GM12801 (cell line): ENCODE measurements around the gene PLCH2.

Experiments used
- TF ChIP-seq, protein P1 (sequence below): IDR thresholded peaks from one replicate; pipeline ENCODE4 v1.5.1; 2011; ENCODE audit warnings: control low read depth; ENCODE audit not compliant: insufficient read length; ENCODE audit errors: extremely low read depth

The PLCH2 gene

DNA sequence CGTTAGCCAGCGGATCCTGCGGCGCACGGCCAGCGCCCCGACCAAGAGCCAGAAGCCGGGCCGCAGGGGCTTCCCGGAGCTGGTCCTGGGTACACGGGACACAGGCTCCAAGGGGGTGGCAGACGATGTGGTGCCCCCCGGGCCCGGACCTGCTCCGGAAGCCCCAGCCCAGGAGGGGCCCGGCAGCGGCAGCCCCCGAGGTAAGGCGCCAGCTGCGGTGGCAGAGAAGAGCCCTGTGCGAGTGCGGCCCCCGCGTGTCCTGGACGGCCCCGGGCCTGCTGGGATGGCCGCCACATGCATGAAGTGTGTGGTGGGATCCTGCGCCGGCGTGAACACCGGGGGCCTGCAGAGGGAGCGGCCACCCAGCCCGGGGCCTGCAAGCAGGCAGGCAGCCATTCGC is 26.1 kb downstream of the PLCH2 start:
- TF ChIP-seq, protein P1, sequence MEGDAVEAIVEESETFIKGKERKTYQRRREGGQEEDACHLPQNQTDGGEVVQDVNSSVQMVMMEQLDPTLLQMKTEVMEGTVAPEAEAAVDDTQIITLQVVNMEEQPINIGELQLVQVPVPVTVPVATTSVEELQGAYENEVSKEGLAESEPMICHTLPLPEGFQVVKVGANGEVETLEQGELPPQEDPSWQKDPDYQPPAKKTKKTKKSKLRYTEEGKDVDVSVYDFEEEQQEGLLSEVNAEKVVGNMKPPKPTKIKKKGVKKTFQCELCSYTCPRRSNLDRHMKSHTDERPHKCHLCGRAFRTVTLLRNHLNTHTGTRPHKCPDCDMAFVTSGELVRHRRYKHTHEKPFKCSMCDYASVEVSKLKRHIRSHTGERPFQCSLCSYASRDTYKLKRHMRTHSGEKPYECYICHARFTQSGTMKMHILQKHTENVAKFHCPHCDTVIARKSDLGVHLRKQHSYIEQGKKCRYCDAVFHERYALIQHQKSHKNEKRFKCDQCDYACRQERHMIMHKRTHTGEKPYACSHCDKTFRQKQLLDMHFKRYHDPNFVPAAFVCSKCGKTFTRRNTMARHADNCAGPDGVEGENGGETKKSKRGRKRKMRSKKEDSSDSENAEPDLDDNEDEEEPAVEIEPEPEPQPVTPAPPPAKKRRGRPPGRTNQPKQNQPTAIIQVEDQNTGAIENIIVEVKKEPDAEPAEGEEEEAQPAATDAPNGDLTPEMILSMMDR: no peak

DNA sequence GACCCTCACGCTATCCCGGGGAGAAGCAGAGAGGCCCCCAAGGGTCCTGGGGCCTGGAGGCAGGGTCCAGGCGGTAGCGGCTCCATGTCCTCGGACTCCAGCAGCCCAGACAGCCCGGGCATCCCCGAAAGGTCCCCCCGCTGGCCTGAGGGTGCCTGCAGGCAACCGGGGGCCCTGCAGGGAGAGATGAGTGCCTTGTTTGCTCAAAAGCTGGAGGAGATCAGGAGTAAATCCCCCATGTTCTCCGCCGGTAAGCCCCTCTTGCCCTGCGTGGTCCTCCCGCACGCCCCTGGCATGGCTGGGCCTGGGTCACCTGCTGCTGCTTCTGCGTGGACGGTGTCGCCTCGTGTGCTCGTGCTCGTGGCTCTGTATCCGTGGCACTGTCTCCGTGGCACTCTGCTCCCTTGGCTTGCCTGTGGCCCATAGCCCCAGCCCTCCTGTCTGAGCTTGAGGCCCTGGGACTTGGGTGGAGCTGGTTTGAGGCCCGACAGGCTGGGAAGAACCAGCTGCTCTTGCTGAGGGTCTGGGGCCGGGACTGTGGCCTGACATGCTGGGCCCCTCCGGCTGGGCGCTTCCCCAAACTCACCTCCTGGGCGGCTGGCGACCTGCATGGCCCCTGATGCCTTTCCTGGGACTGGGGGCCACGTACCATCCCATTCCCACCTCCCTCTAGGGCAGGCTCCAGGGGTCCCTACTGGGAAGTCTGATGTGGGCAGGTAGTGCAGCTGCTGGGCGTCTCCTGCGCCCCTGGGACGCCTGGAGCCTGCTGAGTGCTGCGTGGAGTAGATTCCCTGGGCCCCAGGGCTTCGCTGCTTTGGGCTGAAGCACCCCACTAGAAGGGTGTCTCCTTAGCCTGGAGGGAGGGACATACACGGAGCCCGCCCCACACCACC is 26.8 kb downstream of the PLCH2 start:
- TF ChIP-seq, protein P1: no peak

DNA sequence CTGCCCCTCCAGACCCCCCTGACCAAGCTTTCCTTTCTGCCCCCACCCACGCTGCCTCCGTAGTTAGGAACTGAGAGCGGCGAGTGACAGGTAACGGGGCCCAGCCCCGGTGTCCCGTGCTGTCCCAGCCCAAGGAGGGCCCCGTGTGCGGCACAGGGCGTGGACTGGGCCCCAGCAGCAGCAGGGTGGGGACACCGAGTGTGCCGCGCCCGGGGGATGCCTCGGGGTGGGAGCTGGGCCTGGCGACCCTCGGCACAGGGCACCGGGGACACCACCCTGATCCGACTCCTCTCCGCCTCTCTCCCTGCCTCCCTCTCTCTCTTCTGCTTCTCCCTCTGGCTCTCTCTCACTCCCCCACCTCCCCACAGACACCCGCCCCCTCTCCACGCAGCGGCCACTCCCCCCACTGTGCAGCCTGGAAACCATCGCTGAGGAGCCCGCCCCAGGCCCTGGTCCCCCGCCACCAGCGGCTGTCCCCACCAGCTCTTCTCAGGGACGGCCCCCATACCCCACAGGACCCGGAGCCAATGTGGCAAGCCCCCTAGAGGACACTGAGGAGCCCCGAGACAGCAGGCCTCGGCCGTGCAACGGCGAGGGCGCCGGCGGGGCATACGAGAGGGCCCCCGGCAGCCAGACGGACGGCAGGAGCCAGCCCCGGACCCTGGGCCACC is 27.6 kb downstream of the PLCH2 start:
- TF ChIP-seq, protein P1: no peak

DNA sequence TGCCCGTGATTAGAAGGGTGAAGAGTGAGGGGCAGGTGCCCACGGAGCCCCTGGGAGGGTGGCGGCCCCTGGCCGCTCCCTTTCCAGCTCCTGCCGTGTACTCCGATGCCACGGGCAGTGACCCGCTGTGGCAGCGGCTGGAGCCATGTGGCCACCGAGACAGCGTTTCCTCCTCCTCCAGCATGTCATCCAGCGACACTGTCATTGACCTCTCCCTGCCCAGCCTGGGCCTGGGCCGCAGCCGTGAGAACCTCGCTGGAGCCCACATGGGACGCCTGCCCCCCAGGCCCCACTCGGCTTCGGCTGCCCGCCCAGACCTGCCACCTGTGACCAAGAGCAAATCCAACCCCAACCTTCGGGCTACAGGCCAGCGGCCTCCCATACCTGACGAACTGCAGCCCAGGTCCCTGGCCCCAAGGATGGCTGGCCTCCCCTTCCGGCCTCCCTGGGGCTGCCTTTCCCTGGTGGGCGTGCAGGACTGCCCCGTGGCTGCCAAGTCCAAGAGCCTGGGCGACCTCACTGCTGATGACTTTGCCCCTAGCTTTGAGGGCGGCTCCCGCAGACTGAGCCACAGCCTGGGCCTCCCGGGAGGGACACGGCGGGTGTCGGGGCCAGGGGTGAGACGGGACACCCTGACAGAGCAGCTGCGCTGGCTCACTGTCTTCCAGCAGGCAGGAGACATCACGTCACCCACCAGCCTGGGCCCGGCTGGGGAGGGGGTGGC is 28.3 kb downstream of the PLCH2 start:
- TF ChIP-seq, protein P1: no peak

DNA sequence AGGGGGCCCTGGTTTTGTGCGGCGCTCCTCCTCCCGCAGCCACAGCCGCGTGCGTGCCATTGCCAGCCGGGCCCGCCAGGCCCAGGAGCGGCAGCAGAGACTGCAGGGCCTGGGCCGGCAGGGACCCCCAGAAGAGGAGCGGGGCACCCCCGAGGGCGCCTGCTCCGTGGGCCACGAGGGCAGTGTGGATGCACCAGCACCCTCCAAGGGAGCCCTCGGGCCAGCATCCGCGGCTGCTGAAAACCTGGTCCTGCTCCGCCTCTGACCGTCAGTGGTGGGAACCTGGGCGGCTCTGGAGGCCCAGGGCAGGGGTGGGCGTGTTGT is 28.8 kb downstream of the PLCH2 start:
- TF ChIP-seq, protein P1: no peak

DNA sequence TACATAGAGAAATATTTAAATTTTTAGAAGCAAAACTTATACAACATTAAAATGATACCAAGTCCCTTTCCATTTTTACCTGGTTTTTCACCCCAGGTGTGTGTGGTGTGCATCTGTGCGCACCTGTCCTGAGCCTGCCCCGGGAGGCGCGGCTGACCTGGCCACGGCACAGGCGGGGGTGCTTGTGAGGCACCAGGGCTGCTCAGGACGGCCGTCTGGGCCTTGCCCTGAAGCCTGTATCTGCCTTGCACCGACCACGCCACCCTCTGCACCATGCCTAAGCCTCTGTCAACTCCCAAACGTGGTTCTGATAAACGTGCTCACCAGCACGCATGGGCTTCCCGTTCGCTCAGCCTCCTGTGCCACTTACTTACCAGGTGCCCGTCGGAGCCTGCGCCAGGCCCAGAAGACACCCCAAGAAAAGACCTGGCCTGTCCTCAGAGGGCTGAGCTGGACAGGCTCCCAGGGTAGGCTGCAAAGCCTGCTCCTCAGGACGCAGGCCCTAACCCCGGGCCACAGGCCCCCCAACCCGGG is 29.4 kb downstream of the PLCH2 start:
- TF ChIP-seq, protein P1: no peak
